ENCODE results near the gene TXNRD2.

Gene TXNRD2

DNA sequence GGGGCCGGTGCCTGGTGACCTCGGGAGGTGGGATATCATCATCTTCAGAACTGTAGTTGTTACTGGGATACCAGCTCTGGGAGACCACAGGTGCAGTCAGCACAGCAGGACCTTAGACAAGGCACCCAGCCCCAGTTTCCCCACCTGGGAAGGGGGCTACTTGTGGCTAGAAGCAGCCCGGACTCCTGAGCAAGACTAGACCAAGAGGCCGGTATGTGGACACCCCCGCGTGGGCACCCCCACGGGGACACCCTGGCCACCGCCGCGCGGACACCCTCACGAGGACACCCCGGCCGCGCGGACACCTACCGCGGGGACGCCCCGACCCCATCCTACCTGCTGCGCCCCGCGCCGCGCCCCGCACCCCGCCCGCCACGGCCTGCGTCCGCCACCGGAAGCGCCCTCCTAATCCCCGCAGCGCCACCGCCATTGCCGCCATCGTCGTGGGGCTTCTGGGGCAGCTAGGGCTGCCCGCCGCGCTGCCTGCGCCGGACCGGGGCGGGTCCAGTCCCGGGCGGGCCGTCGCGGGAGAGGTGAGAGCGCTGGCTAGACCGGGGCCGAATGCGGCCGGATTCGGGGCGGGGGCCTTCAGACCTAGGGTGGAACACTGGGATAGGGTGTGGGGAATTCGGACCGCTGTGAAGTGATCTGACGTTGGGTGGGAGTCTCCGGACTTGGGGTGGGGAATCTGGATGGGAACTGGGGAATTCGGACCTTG is at the start of gene TXNRD2, which contains the start of gene COMT:
Gene TXNRD2 (minus strand): TSS at position 454 of the 718 bp plus-strand sequence. CDS start 15 bp downstream, at position 439.
Gene COMT (plus strand): TSS at position 408 of the 718 bp plus-strand sequence. CDS start 20,755 bp downstream, outside the sequence.
- DNase-seq: peak; percentile 84 to 90
- TF ChIP-seq POLR2A (IDR thresholded peaks at IDR 0.05; ENCODE audit: low read length): peak; percentile 34
- TF ChIP-seq GATA1 (IDR thresholded peaks at IDR 0.05; ENCODE audit: low read depth, low read length): no peak

DNA sequence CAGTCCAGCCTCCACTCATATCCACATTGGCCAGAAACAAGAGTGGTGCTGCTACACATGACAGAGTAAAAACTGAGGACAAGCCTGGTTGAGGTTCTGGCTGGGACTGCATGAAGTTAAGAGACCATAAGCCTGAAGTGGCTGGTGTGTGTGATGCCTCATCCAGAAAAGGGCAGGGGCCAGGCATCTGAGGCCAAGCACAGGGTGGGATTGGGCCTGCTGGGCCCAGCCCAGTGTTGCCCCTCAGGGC is 49.7 kb upstream of the TXNRD2 start:
- no peak for DNase-seq
- TF ChIP-seq GATA1 (IDR thresholded peaks at IDR 0.05; ENCODE audit: low read depth, low read length) (no peak), POLR2A (IDR thresholded peaks at IDR 0.05; ENCODE audit: low read length) (no peak)

DNA sequence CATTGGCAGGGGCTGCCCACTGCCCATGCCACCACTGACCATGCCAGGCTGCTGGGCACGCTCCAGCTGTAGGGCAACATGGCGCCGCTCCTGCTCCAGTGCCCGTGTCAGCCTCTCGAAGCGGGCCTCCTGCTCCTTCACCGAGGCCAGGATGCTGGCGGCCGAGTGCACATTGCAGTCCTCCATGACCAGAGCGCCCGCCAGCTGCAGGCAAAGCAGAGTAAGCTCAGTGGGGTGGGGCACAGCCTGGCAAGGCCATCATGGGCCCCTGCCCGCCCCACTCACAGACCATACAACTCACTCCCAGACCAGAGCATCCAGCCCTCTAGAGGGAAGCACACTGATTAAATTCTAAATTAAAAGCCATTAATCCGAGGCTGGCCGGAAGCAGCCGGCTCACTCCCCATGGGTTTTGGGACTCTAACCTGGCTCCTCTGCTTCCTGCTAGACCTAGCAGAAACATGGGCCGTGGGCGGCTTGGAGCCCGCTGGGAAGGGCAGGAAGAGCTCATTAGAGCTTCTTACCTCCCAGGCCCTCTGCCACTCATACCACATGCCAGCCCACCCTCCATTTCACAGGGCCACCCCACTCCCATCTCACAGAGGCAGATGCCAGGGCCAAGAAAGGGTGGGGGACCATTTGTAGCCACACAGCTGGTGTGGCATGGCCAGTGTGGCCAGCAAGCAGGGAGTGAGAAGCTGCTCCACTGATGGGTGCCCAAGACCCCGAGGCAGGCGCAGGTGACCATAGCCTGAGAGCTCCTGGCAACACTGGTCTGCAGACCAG is 49.2 kb upstream of the TXNRD2 start:
- DNase-seq: no peak
- TF ChIP-seq POLR2A (IDR thresholded peaks at IDR 0.05; ENCODE audit: low read length) (no peak), GATA1 (IDR thresholded peaks at IDR 0.05; ENCODE audit: low read depth, low read length) (no peak)

DNA sequence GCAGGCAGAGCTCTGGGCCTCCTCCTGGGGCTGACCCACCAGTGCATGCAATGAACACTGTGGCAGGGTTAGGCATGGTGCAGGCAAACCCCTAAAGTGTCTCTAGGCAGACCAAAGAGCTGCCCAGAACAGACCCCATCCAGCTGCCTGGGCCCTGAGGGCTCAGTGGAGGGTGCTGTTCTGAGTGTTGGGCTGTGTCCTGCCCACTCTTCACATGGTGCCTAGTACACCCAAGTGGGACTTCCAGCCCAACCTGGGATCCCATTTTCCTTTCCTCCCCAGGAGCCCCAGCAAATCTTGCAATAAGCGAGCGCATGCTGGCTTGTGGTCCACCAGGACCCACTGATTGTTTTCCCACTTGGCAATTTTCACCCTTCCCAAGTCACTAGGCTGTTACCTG is 48.6 kb upstream of the TXNRD2 start:
- TF ChIP-seq POLR2A (IDR thresholded peaks at IDR 0.05; ENCODE audit: low read length): no peak
- no peak for TF ChIP-seq GATA1 (IDR thresholded peaks at IDR 0.05; ENCODE audit: low read depth, low read length)
- no peak for DNase-seq

DNA sequence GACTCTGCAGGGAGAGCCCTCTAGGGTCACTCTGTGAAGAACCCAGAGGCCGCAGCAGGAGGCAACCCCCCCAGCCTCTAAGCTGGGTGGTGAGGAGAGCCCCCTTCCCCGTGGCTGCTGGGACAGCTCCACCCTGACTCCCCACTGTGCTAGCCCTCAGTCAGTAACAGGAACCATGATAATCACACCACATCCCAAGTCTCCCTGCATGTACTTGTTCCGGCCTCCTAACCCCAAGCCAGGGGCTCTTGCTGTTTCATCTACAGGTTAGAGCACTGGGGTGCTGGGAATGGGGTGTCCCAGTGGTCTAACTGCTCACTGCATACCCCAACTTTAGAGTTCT is 48.1 kb upstream of the TXNRD2 start:
- DNase-seq: no peak
- TF ChIP-seq GATA1 (IDR thresholded peaks at IDR 0.05; ENCODE audit: low read depth, low read length) (no peak), POLR2A (IDR thresholded peaks at IDR 0.05; ENCODE audit: low read length) (no peak)

DNA sequence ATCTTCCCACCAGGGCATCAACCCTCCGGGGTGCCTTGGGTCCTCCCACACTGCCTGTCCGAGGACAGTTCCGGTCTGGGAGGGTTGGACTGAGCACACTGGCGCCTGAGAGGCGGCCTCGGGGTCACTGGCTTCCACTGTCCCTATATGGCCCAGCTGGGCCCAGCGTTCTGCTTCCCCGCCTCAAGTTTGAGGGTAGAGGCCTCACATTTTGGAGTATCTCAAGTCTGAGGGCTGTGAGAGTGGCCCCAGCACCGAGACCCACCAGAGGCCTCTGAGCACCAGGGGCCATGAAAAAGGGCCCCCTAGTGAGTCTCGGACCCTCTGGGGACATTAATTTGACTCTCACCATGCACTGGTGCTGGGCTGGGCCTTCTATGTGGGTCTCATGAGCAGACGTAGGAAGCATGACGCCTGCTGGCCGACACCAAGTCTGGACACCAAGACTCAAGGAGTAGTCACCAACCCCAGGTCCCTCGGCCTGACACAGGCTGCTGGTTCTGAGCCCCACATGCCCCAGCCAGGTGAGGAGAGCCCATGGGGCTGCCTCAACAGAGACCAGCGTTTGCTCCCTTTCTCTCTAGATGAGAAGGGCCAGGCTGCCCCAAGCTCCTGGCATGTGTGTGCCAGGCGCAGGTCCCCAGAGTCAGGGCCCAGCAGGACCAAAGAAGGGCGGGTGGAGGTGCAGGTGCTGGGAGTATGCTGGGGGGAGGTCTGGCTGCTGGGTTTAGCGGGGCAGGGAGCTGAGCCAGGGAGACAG is 47.5 kb upstream of the TXNRD2 start:
- DNase-seq: no peak
- TF ChIP-seq GATA1 (IDR thresholded peaks at IDR 0.05; ENCODE audit: low read depth, low read length) (no peak), POLR2A (IDR thresholded peaks at IDR 0.05; ENCODE audit: low read length) (no peak)

DNA sequence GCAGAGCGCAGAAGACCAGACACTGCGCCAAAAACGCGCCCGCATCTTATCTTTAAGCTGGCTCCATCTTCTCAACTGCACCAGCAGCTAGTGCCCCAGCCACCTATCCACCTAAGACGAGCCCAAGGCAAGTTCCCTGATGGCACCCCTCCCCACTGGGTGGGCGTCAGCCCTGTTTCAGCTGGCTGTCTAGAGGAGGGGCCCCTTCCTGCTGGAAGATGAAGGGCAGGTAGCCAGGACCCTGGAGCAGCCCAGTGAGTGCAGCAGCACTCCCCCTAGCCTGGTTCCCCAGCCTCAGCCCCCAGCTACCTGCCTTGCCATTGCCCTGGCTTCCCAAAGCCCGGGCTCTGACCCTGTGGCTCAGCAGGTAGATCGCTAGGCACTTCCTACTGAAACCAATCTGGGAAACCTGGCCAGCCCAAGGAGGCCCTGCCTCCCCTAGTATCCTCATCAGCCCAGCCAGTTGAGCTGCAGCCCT is 46.8 kb upstream of the TXNRD2 start:
- no peak for TF ChIP-seq POLR2A (IDR thresholded peaks at IDR 0.05; ENCODE audit: low read length)
- no peak for TF ChIP-seq GATA1 (IDR thresholded peaks at IDR 0.05; ENCODE audit: low read depth, low read length)
- DNase-seq: no peak

DNA sequence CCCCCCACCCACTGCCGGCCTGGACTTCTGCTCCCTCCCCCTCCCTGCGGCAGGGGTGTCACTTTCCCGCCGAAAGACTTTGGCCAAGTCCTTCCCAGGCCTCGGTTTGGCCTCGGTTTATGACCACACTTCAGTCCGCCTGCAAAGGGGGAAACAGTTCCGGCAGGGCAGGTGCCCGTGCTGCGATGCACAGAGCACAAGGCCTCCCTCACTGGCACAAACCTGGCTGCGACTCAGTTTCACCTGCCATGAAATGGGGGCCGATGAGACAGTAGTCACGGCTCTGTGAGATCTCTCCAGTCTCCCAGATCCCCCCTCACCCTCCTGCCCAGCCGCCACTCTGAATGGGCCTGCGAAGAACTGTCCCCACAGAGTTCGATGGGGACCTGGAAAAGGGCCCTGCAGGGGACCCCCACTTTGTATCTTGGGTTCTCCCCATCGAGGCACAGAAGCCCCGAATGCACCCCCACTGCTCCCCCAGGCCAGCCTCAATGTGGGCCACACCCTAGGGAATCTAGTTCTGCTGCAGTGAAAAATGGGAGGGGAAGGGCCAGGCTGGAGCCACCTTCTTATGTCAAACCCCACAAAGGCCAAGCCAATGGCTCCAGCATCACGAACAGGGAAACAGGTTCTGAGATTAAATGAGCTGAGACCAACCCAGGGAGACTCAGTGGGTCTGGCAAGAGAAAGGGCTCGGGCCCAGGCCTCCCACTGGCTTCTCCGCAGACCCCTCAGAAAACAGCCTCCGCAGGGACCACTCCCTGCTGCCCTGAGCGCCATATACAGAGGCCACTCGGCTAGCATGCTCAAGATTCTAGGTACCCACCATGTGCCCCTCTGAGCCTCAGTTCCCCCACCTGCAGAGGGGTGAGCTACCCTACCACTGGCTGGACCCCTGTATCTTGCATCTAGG is 46.0 kb upstream of the TXNRD2 start:
- TF ChIP-seq GATA1 (IDR thresholded peaks at IDR 0.05; ENCODE audit: low read depth, low read length): no peak
- TF ChIP-seq POLR2A (IDR thresholded peaks at IDR 0.05; ENCODE audit: low read length): no peak
- DNase-seq: no peak

DNA sequence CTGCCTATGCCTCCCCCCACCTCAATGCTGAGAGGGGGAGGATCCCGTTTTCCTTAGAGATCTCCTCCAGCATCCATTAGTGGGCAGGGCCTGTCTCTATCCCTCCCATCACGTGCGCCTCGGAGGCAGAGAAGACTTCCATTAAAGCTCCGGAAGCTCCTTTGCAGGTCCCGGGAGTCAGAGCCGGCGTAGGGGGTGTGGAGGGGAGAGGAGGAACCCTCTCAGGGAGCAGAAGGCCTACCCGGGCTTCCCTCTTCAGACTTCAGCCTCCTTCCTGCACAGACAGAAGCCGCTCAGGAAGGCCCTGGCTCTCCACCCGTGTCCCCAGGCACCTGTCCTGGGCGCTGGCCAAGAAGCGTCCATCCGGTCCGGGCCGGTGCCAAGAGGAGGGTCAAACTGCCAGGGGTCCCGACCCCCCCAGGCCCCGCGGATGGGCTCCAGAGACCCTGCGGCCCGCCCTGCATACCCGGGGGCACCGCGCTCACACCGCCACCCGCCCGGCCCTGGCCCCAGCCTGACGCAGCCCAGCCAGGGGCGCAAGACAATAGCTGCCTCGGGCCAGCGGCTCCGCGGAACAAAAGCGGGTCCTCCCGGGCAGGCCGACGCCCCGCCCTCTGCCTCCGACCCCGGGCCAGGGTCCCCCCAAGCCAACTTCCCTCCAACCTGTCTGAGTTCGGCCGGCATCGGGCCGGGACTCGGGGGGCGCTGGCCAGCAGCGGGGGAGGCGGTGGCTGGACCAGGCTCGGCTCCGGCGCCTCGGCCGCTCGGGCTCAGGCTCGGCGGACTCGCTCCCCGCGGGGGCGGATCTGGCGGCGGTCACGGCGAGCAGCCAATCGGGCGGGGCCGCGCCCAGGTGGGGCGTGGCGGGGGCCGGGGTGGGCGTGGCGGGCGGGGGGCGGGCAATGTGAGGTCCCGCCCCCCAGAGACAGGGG is 45.1 kb upstream of the TXNRD2 start:
- DNase-seq: peak; percentile 80 to 88
- TF ChIP-seq POLR2A (IDR thresholded peaks at IDR 0.05; ENCODE audit: low read length) (no peak), GATA1 (IDR thresholded peaks at IDR 0.05; ENCODE audit: low read depth, low read length) (no peak)

DNA sequence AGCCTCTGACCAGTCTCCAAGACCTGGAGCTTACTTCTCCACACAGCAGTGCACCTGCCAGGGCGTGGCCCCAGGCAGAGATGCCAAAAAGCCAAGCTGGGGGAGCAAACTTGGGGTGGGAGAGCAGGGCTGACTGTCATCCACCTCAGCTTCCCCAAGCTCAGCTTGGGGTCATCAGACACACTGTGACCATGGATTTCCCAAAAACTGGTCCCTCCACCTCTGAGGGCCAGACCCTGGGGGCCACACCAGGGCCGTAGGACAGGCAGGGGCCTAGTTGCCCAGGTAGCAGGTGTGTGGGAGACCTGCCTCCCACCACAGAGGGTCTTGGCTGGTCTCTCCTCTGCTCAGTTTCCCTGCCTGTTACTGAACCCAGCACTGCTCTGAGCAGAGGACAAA is 44.4 kb upstream of the TXNRD2 start:
- TF ChIP-seq POLR2A (IDR thresholded peaks at IDR 0.05; ENCODE audit: low read length): no peak
- no peak for TF ChIP-seq GATA1 (IDR thresholded peaks at IDR 0.05; ENCODE audit: low read depth, low read length)
- no peak for DNase-seq

DNA sequence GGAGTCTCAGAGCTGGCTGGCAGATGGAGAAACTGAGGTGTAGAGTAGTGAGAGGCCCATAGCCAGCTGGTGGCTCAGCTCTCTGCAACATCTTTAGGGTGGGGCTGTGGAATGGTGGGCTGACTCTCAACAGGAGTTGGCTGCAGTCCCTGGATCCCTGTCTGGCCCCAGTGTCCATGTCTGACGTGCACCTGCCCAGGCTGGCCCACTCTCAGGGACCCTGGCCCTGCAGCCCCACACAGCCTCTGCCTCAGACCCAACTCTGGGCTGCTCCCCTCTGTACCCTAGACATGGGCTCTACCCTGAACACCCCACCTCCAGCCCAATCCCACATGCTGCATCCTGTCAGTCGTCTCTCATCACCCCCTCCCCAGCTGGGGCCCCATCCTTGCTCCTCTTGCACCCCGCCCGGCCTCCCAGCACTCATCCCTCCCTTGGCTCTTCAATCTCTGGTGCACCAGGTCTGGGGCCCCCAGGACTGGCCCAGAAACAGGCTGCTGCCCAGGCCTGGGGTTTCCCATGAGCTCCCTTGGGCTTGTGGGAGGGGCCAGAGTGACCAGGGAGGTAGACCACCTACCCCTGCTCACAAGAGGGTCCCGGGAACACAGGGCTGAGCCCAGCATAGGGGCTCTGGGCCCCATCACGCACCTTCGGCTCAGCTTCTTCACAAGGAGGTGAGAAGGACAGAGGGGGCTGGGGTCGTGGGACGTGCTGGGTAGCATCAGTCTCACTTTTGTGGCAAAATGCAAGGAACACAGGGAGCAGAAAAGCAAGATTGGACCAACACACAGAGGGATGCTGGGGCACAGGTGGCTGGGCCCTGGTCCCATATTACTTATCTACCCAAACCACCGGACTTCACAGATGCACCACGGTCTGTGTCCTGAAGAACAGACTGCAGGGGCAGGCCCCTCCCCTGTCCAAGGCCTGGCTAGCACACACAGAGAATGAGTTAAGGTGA is 43.5 kb upstream of the TXNRD2 start:
- peak in 1 of 2 experiments; percentile 49 for DNase-seq
- TF ChIP-seq POLR2A (IDR thresholded peaks at IDR 0.05; ENCODE audit: low read length): no peak

All from erythroblast (primary cell).